ENCODE measurements around the gene ASTN2.

- no peak for TF ChIP-seq CTCF (conservative IDR thresholded peaks at IDR 0.05 in 1 of 2, IDR thresholded peaks at IDR 0.05 in 1 of 2; ENCODE audit: extremely low read depth in 1 of 2, insufficient read depth in 1 of 2, low read depth in 1 of 2, low read length in 2 of 2)
- TF ChIP-seq EZH2 (IDR thresholded peaks at IDR 0.05; ENCODE audit: borderline replicate concordance, low read length): no peak
These were observed 723.2 kb downstream of the ASTN2 start for GRCh38 chr9:116691607-116692006.
